CD14-positive monocyte (primary cell): ENCODE measurements around the gene SP100. TPM values are rescaled to one million over a fixed set of nuclear protein-coding genes. Genes with fewer than 3 reads are reported as not detected.

Experiments
- DNase-seq, 3 donors: peaks; one replicate each; pipeline ENCODE4 v3.0.0-alpha.2; 2011 to 2022
- H2AFZ ChIP-seq: 2 replicates; pipeline ENCODE4 v1.6.0; 2012; ENCODE audit warnings: mild to moderate bottlenecking, low read depth, low read length, inconsistent platforms; ENCODE audit not compliant: insufficient read depth, poor library complexity, severe bottlenecking
- H3K27ac ChIP-seq, 2 donors: 1 replicate in 1 of 2; 2 replicates in 1 of 2; pipeline ENCODE4 v1.5.1; 2012 to 2013; ENCODE audit warnings: low read length in 2 of 2, control low read depth in 1 of 2, inconsistent platforms in 1 of 2, low read depth in 1 of 2, mild to moderate bottlenecking in 1 of 2
- H3K27me3 ChIP-seq, 2 donors: one replicate each; pipeline versions ENCODE4 v1.6.0 to v1.6.1; 2011 to 2013; ENCODE audit warnings: low read length in 2 of 2; ENCODE audit not compliant: control insufficient read depth in 2 of 2, insufficient read depth in 2 of 2
- H3K36me3 ChIP-seq, 2 donors: replicated peaks in 1 of 2; 1 replicate in 1 of 2; 2 replicates in 1 of 2; pipeline versions ENCODE4 v1.5.1 to v1.6.1; 2012 to 2013; ENCODE audit warnings: low read length in 2 of 2, control low read depth in 1 of 2, inconsistent platforms in 1 of 2, mild to moderate bottlenecking in 1 of 2; ENCODE audit not compliant: insufficient read depth in 2 of 2, control insufficient read depth in 1 of 2
- H3K4me1 ChIP-seq, 2 donors: 1 replicate in 1 of 2; 2 replicates in 1 of 2; pipeline versions ENCODE4 v1.5.1 to v1.6.1; 2012 to 2013; ENCODE audit warnings: low read length in 2 of 2, control low read depth in 1 of 2, inconsistent platforms in 1 of 2, mild to moderate bottlenecking in 1 of 2, moderate library complexity in 1 of 2; ENCODE audit not compliant: insufficient read depth in 2 of 2, control insufficient read depth in 1 of 2
- H3K4me2 ChIP-seq: replicated peaks from 2 replicates; pipeline ENCODE3; 2012; ENCODE audit warnings: low read length, moderate library complexity, mild to moderate bottlenecking; ENCODE audit not compliant: poor library complexity, severe bottlenecking; ENCODE audit errors: extremely low read depth
- H3K4me3 ChIP-seq, 3 experiments: fragments of 200-600 bp in 1 of 3; sonication (generic) in 1 of 3; replicated peaks in 1 of 3; 1 replicate in 2 of 3; 2 replicates in 1 of 3; pipeline ENCODE4 v1.5.1; 2011 to 2013; ENCODE audit warnings: low read length in 3 of 3, mild to moderate bottlenecking in 3 of 3, control low read depth in 2 of 3, low read depth in 2 of 3, inconsistent platforms in 1 of 3, moderate library complexity in 1 of 3
- H3K79me2 ChIP-seq: 2 replicates; pipeline ENCODE4 v1.6.0; 2012; ENCODE audit warnings: mild to moderate bottlenecking, control low read depth, inconsistent platforms, low read length, moderate library complexity; ENCODE audit not compliant: insufficient read depth
- H3K9ac ChIP-seq: 2 replicates; pipeline ENCODE4 v1.6.0; 2017; ENCODE audit warnings: low read length, mild to moderate bottlenecking; ENCODE audit not compliant: insufficient read depth, poor library complexity, severe bottlenecking
- H3K9me3 ChIP-seq, 2 donors: replicated peaks in 1 of 2; 1 replicate in 1 of 2; 2 replicates in 1 of 2; pipeline versions ENCODE4 v1.5.1 to v1.6.1; 2012 to 2013; ENCODE audit warnings: low read length in 2 of 2, control low read depth in 1 of 2; ENCODE audit not compliant: control insufficient read depth in 1 of 2, insufficient read depth in 1 of 2
- H4K20me1 ChIP-seq: 2 replicates; pipeline ENCODE4 v1.6.0; 2012; ENCODE audit warnings: mild to moderate bottlenecking, low read length, control low read depth, moderate library complexity; ENCODE audit not compliant: insufficient read depth
- H3K27ac Mint-ChIP-seq, 7 donors: one replicate each; pipeline ENCODE4 v1.8.0; 2020; ENCODE audit warnings: mild to moderate bottlenecking in 7 of 7, mixed read lengths in 7 of 7, moderate library complexity in 6 of 7, inconsistent platforms in 2 of 7
- H3K27me3 Mint-ChIP-seq, 3 donors: one replicate each; pipeline ENCODE4 v1.8.0; 2021 to 2022; ENCODE audit warnings: low read depth in 3 of 3, mild to moderate bottlenecking in 3 of 3, mixed read lengths in 3 of 3, moderate library complexity in 3 of 3, inconsistent platforms in 1 of 3
- H3K36me3 Mint-ChIP-seq, 2 donors: one replicate each; pipeline ENCODE4 v1.8.0; 2020; ENCODE audit warnings: mixed read lengths in 2 of 2, inconsistent platforms in 1 of 2, mild to moderate bottlenecking in 1 of 2
- H3K4me1 Mint-ChIP-seq: one replicate; pipeline ENCODE4 v1.8.0; 2020; ENCODE audit warnings: mild to moderate bottlenecking, mixed read lengths
- H3K4me3 Mint-ChIP-seq, 2 donors: one replicate each; pipeline ENCODE4 v1.8.0; 2020; ENCODE audit warnings: mild to moderate bottlenecking in 2 of 2, mixed read lengths in 2 of 2, moderate library complexity in 1 of 2
- H3K9me3 Mint-ChIP-seq, 7 donors: one replicate each; pipeline ENCODE4 v1.8.0; 2020 to 2022; ENCODE audit warnings: mixed read lengths in 7 of 7, mild to moderate bottlenecking in 6 of 7, moderate library complexity in 6 of 7, inconsistent platforms in 2 of 7
- CTCF ChIP-seq: fragments of 200-600 bp; IDR thresholded peaks from one replicate; pipeline ENCODE4 v1.8.0; 2022; ENCODE audit warnings: antibody characterized with exemption, mild to moderate bottlenecking
- WGBS: methylation state at CpG from one replicate; pipeline ENCODE4 v1.1.5; 2013; ENCODE audit warnings: missing lambda C conversion rate; ENCODE audit not compliant: insufficient coverage; 5-methylcytosine and 5-hydroxymethylcytosine counted together
- intact Hi-C, 2 donors: fragments of 100-400 bp; cut with micrococcal nuclease; formaldehyde crosslinking; loops; one replicate each; pipeline versions ENCODE4 v1.15.0 to v1.15.1; 2023
- polyA plus RNA-seq, 3 donors: library from polyadenylated mRNA; depleted of rRNA in 1 of 3; unstranded in 2 of 3; stranded (reverse) in 1 of 3; fragments of 300-500 nt in 2 of 3; fragments of >200 nt in 1 of 3; fragmentation: Illumina TruSeq in 2 of 3; gene quantifications; 1 replicate in 2 of 3; 2 replicates in 1 of 3; pipeline ENCODE4 v1.2.3, GENCODE V29; 2012 to 2021

The SP100 gene
- polyA plus RNA-seq, 3 donors, result 68.1 to 101 (median 97.4) TPM

GRCh38 chr2:230577114-230577513 lies 161.1 kb downstream of the SP100 start:
- no peaks in the 10 kb centered on the region for H4K20me1 ChIP-seq
- H3K36me3 Mint-ChIP-seq, result no peaks in the 10 kb centered on the region
- no peaks in the 10 kb centered on the region for H3K4me1 Mint-ChIP-seq
- H2AFZ ChIP-seq, result no peak overlapping the region
- no peak for TF ChIP-seq CTCF
- H3K9me3 ChIP-seq, result peaks cover 4 to 15% of the 10 kb centered on the region in 2 donors
- H3K36me3 ChIP-seq, result no peaks in the 10 kb centered on the region
- intact Hi-C loops, result no loop called here
- H3K27ac ChIP-seq, result no peak overlapping the region
- H3K27me3 Mint-ChIP-seq, result no peaks in the 10 kb centered on the region
- no peak overlapping the region for H3K4me3 ChIP-seq
- H3K4me1 ChIP-seq, result peaks cover 0 to 10% of the 10 kb centered on the region in 2 donors
- peaks cover 10 to 21% (median 18%) of the 10 kb centered on the region in 7 donors for H3K9me3 Mint-ChIP-seq
- H3K9ac ChIP-seq, result no peak overlapping the region
- WGBS, result 98% methylated on average over 3 of the region's 6 CpGs
- no peak overlapping the region for H3K27ac Mint-ChIP-seq
- H3K27me3 ChIP-seq, result no peaks in the 10 kb centered on the region
- H3K4me3 Mint-ChIP-seq, result no peak overlapping the region
- no peak for DNase-seq
- H3K79me2 ChIP-seq, result no peaks in the 10 kb centered on the region
- H3K4me2 ChIP-seq, result no peak overlapping the region

- WGBS, result 0% methylated on average over 2 of the region's 2 CpGs
- Histone ChIP-seq H3K9me3 (peaks cover 4 to 15% of the 10 kb centered on the region in 2 donors), H3K9ac (no peak overlapping the region), H3K36me3 (no peaks in the 10 kb centered on the region), H4K20me1 (no peaks in the 10 kb centered on the region), H3K4me1 (peaks cover 0 to 10% of the 10 kb centered on the region in 2 donors), H3K27ac (no peak overlapping the region), H2AFZ (peak overlapping the region; percentile 16), H3K27me3 (no peaks in the 10 kb centered on the region), H3K79me2 (no peaks in the 10 kb centered on the region), H3K4me2 (no peak overlapping the region), H3K4me3 (no peak overlapping the region)
- DNase-seq, result no peak
- no peaks in the 10 kb centered on the region for H3K36me3 Mint-ChIP-seq
- no peak overlapping the region for H3K27ac Mint-ChIP-seq
- no peaks in the 10 kb centered on the region for H3K4me1 Mint-ChIP-seq
- no peak for TF ChIP-seq CTCF
- peaks cover 9 to 24% (median 17%) of the 10 kb centered on the region in 7 donors for H3K9me3 Mint-ChIP-seq
- no peak overlapping the region for H3K4me3 Mint-ChIP-seq
- intact Hi-C loops, result no loop called here
- peaks cover 0 to 2% (median 0%) of the 10 kb centered on the region in 3 donors for H3K27me3 Mint-ChIP-seq
Observed at GRCh38 chr2:230578106-230578505, 162.1 kb downstream of the SP100 start.
